ENCODE results near the gene LIN28A. TPM values are rescaled to one million over a fixed set of nuclear protein-coding genes. Genes with fewer than 3 reads are reported as not detected.

LIN28A gene
- total RNA-seq, 1 donor from 2014 or later, result not detected

DNA sequence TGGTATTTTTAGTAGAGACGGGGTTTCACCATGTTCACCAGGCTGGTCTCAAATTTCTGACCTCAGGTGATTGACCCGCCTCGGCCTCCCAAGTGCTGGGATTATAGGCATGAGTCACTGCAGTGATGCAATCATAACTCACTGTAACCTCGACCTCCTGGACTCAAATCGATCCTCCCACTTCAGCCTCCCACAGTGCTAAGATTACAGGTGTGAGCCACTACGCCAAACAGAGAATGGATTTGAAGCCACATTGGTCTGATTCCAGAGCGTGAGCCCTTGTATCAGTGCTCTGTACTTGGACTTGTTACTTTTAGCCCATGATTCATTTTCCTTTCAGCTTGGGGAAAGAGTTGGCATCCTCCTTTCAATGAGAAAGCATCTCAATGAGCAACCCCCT is 23.2 kb upstream of the LIN28A start:
- no peak for DNase-seq (ENCODE audit: low spot score)

DNA sequence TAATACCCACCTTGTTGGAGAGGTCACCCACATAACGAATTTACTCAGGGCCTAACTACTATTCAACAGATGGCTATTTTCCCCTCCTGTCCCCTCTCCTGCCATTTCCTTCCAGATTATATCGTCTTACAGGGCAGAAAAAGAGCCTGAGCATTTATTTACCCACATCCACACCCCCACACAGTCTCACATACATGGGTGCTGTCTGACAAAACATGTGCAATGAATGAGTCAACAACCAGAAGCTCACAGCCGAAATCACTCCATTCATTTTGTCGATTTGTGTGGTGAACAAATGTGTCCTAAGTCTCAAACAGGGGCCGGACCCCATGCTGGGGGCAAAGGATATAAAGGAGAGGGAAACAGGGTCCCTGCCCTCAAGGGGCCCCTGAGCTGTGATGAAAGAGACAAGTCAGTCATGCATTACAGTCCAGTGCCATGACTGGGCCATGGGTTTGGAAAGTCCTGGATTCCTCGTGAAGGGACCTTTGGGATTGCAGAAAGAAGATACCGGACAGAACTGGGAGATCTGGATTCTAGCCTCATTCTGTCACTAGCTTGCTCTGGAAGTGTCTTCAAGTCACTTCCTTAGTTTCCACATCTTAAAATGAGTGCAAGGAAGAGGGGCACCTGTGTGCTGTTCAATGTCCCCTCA is 21.7 kb upstream of the LIN28A start:
- no peak for DNase-seq (ENCODE audit: low spot score)

DNA sequence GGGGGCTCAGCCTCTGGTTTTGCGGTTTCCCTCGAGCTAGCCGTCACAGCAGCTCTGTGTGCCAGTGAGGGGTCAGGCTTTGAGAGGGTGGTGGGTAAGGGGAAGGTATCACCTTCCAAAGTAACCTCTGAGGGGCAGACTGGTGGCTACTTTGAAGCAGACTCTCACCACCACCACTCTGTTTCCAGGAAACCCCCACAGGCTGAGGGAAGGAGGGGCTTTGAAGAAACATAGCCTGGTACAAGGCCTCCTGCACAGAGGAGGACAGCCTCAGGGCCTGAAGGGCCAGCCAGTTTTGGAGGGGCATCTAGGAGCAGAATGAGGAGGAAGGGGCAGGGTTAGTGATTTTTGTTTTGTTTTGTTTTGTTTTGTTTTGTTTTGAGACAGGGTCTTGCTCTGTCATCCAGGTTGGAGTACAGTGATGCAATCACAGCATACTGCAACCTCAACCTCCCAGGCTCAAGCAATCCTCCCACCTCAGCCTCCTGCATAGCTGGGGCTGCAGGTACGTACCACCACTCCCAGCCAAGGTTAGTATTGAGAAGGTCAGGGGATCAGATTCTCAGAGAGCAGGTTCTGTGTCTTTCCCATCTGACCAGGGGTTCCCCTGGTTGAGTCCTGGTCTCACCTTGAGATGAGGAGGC is 20.9 kb upstream of the LIN28A start:
- DNase-seq (ENCODE audit: low spot score), result no peak

DNA sequence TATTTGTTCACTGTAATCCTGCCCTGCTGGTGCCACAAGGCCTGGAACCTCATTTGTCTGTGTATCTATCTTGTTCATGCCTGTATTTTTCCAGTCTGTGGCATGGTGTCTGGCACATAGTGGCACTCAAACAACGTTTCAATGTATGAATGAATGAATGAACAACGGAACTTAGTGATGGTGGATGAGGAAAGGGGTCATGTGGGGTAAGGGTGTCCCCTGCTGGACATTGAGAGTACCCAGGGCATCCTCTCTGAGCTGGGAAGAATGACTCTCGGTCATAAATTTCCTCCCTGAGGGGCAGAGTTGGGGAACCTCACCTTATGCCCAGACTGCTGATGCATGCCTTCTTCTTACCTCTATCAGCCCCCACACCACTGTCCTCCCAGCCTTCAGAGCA is 19.2 kb upstream of the LIN28A start:
- DNase-seq (ENCODE audit: low spot score), result no peak

DNA sequence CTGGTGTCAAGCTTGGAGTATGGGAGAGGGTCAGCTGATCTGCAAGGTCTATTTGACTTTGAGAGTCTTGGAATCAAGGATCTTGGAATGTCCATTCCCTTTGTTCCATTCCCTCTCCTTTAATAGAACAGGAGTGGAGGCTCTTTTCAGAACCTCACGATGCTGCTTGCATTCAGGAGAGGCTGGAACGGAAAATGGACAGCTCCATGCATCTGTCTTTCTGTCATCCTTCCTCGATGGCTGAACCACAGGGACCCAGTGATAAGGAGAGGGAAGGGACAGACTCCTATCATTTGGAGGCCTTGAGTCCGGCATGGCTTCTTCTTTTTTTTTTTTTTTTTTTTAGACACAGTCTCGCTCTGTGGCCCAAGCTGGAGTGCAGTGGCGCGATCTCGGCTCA is 14.9 kb upstream of the LIN28A start:
- no peak for DNase-seq (ENCODE audit: low spot score)

DNA sequence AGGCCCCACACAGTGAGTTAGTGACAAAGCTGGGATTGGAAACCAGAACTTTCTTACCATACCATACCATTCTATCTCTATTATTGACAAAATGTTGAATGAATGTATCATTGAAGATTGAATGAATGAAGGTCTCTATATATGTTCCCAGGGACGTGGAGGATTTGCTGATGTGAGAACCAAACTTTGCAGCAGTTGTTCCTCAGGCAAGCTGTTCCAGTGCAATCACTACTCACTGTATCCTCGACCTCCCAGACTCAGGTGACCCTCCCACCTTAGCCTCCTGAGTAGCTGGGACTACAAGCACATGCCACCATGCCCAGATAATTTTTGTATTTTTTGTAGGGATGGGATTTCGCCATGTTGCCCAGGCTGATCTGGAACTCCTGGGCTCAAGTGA is 11.6 kb upstream of the LIN28A start:
- DNase-seq (ENCODE audit: low spot score), result no peak

DNA sequence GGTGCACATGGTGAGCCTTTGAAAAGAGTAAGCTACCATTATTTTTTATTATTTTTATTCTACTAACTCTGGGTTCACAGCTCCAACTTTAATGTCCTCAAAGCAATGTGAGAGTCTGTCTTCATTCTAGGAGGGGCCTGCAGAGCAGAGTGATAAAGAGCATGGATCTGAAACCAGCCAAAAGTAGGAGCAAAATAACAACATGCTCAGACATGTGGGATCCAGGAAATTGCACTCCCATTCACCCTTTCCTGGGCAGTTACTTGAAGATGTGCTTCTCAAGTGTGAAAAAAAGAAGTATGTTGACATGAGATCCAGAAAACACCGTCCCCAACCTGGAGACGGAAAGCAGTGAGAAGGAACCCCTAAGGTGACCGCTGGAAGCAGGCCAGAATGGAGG is 8.7 kb upstream of the LIN28A start:
- DNase-seq (ENCODE audit: low spot score), result no peak

DNA sequence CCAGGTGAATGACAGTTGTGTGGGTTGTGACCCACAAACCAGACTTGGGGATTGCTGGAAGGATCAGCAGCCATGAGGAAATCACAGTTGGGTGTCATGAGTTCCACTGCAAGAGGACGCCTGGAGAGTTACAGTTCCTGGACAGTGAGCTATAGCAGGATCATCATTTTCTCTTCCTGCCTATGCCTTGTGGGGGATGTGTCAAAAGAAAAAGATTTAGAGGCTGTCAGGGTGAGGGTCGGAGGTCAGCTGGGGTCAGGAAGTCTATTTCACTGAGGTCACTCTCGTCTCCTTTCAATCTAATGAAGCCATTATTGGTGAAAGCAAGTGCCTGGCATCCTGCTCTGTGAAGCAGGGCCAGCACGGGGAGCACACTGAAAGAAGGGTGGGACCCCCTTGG is 7.0 kb upstream of the LIN28A start:
- DNase-seq (ENCODE audit: low spot score), result no peak

DNA sequence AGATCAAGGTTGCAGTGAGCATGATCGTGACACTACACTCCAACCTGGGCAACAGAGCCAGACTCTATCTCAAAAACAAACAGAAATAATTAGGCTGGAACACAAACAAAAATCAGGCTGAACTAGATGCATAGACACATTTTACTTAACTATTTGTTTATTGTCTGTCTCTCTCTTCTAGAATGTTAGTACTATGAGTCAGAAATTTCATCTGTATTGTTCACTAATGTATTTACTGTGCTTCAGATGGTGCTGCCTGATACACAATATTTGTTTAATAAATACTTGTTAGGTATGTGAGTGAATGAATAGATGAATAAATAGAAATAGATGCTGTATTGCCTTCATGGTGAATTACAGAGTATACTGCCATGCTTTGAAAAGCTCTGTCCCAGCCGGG is 6.0 kb upstream of the LIN28A start:
- no peak for DNase-seq (ENCODE audit: low spot score)

DNA sequence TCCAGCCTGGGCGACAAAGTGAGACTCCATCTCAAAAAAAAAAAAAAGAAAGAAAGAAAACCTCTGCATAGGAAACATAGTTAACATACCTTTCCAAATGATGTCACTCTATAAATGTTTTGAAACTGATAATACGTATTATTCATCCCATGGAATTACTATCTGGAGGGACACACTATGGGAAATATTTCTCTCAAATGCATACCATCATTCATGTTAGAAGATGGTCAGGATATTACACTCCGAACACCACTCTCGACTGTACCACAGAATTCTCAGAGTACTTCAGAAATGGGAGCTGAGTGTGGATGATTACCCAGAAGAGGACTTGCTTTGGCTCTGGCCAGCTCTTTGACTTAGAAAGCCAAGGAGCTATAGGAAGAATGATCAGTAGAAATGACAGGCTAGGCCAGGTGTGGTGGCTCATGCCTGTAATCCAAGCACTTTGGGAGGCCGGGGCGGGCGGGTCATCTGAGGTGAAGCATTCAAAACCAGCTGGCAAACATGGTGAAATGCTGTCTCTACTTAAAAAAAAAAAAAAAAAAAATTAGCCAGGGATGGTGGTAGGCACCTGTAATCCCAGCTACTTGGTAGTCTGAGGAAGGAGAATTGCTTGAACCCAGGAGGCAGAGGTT is 5.2 kb upstream of the LIN28A start:
- DNase-seq (ENCODE audit: low spot score), result no peak

DNA sequence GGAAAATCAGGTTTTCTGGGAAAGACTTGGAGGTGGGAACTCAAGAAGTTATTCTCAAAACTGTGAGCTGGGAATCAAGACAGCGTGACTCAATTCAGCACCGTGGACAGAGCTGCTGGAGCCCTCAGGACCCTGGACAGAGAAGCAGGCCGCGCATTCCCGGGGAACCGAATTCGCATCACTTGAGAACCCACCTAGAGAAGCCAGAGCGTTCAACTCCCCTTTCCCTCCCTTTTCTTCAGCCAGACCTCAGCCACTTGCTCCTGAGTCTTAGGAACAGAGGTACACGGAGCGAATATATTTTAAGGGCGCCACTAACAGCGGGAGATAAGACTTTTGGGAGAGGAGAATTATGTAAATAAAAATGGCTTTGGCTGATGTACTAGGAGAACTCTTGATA is 2.0 kb upstream of the LIN28A start:
- peak; percentile 71 for DNase-seq (ENCODE audit: low spot score)

DNA sequence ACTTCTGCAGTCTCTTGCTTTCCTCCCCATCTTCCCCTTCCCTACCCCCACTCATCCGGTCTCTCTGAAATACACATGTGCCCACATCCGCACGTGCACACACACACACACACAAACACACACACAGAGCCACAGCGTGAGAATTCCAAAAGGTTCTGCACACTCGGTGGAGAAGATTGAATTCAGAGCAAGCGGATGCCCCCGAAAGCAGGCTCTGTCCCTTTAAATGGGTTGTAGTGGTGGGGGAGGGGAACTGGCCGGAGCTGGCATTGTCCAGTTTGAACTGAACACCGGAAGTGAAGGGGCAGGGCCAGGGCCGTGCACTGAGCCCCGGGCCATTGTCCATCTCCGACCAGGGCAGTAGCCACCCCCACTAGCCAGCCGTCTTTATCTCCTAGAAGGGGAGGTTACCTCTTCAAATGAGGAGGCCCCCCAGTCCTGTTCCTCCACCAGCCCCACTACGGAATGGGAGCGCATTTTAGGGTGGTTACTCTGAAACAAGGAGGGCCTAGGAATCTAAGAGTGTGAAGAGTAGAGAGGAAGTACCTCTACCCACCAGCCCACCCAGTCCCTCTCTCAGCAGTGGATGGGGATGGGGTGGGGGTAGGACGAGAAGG is 1.3 kb upstream of the LIN28A start:
- DNase-seq (ENCODE audit: low spot score), result no peak

DNA sequence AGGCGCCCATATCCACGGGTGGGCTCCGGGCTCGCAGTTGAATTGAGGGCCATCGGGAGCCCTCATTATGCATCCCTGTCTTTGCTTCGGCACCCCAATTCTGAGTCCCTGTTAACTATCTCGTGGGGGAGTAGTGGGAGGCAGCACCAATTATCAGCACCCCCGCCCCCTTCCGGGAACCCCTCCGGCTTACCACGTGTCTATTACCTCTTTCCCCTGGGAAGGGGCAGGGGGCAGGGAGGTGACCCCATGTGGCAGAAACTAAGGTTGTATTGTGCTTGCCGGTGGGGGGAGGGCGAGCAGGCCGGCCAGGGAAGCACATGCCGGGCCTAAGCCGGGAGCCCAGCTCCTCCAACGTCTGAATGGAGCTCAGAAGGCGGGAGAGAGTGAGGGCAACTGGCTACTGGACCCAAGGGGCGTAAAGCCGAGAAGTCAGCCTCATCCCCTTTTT is 1.0 kb downstream of the LIN28A start:
- no peak for DNase-seq (ENCODE audit: low spot score)

DNA sequence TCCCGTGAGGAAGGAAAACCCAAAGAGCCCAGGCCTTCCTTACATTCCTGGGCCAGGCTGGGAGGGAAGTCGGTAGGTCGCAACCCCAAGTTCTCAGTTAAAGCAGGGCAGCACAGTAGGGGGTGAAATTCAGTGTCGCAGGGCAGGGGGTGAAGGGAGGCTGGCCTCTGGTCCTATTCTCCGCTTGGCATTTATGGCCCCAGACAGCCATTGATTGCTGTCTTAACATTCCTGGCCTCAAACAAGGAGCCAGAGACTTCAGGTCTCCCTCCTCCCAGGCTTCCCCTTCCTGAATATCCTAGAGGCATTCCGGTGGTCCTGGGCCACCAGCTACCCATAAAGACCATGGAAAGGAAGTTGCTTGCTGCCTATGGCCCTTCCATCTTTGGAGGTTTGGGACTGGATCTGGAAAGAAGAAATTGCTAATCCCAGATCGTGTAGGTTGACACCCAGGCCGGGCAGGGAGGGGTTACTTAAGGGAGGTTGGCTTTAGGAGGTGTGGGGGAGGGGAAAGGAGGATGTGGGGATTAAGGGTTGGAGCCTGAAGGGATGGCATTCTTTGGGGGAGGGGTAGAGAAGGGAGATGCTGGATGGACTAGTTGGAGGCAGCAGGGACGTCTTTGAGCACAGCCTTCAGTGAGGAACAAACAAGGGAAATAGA is 1.7 kb downstream of the LIN28A start:
- no peak for DNase-seq (ENCODE audit: low spot score)

DNA sequence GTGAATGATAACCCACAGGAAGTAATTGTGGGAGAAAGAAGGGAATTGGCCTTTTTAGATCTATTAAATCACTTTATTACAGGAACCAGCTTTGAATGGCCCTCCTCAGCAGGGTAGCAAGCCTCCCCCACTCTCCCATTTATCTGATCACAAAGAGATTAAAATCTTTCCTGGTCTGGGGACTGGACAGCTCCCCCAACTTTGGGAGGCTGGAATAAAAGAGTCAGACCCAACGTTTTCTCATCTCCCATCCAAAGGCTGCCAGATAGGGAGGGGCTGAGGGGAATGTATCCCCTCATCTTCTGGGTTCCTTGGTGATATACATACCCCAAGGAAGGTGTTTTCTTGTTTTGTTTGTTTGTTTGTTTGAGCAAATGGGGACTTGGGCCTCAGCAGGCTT is 2.4 kb downstream of the LIN28A start:
- DNase-seq (ENCODE audit: low spot score), result no peak

DNA sequence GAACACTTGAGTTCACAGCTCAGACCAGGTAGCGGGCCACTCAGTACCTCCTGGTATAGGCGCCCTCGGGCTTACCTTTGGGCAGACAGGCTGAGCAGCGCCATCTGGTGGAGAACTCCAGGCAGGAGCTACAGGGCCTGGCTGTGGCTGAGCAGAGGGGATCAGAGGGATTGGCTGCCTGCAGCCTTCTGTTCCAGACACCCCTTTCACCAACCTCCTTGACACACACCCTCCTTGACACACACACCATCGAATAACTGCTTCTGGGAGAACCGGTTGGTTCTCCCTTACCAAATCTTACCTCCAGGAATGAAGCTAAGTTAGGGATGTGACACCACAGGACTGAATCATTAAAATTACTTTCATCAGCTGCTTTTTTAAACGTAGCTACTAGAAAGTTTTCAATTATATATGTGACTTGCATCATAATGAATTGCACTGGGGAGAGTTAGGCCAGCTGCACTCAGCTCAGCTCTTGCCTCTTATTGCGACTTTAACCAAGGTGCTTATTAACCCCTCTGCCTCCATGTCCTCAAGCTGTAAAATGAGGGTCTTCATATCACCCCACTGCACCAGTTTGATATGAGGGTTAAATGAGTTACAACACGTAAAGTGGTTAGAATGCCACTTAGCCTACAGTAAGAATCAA is 6.6 kb downstream of the LIN28A start:
- peak; percentile 61 for DNase-seq (ENCODE audit: low spot score)

DNA sequence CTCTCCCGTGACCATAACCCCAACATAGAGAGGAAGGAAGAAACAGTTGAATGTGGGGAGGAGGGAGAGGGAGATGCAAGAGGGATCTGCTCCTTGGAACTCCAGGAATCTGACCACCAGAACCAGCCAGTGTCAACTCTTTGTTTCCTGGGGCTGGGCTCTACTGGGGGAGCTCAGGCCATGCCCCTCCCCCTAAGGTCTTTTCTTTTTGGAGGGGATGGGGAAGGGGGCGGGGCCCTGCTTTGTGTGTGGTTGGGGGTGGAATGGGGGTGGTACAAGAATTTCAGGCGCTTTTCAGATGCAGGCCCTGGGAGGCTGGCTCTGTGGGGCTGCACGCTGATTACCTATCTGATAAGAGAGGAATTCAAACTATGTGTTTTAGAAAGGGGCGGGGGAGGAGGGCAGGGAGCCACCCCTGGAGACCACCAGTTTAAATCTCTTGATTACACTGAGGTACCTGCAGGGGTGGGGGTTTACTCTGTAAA is 8.3 kb downstream of the LIN28A start:
- DNase-seq (ENCODE audit: low spot score), result no peak

DNA sequence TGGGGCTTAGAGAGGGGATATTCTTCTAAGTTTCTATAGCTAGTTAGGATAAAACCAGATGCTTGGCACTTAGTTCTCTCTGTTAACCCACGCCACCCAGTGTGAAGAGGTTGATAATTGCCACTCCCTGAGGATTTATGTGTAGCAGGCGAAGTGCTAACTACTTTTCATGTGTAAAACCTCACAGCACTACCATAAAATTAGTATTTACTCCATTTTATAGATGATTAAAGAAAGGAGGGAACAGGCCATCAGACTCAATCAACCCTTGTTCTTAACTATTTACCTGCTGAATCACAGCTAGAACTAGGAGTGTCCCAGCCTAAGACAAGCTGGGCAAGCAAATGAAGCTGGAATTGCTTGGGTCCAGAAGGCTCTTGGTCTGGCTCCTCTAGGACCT is 8.9 kb downstream of the LIN28A start:
- no peak for DNase-seq (ENCODE audit: low spot score)

DNA sequence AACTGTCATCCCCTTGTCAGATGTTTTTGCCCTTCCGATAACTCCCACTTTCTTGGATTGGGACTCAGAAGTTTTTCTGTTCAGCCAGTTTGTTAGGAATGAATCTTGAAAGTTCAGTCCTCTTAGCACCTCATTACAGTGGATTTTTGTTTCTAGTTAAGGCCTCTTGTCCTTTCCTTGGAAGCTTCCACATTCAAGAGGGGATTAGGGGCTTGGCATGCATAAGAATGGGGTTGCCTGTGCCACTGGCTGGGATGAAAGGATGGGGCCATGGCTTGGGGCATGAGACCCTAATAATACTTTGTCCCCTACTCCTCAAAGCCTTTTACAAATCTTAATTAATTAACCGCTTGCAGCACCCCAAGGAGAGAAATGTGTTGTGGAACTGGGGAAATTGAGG is 19.1 kb downstream of the LIN28A start:
- no peak for DNase-seq (ENCODE audit: low spot score)

DNA sequence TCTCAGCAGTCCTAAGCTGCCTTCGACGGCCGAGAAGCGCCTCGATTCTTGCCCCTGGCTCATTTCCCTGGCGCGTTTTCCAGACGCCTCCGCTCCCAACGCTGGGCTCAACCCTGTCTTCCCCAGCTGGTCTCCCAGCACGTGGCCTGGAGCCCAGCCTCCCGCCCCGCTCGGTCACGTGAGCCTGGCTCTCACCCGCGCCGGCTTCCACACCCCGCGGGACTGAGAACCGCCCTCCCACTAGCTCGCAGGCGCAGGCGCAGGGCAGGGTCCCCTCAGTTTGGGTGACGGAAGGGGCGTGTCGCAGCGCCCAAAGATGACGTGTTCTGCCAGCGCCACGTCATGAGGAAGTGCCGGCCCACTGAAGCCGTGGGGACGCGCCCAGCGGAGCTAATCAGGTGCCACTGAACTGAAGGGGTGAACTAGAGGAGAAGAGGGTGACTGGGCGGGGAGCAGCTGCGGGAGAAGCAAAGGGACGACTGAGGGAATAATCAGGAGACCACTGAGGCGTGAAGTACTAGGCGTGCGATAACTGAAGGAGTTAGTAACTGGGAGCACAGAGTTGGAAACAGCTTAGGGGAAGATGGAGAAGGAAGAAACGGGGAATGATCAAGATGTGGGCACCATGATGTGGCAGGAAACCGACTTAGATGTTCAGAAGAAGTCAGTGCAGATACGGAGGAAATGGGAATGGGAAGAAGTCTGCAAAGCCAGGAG is 21.5 kb downstream of the LIN28A start, which contains the start of gene DHDDS:
DHDDS (plus strand) TSS at position 343 of the 717 bp plus-strand sequence. CDS start 625 bp downstream, outside the sequence.
- peak; percentile 99 for DNase-seq (ENCODE audit: low spot score)

DNA sequence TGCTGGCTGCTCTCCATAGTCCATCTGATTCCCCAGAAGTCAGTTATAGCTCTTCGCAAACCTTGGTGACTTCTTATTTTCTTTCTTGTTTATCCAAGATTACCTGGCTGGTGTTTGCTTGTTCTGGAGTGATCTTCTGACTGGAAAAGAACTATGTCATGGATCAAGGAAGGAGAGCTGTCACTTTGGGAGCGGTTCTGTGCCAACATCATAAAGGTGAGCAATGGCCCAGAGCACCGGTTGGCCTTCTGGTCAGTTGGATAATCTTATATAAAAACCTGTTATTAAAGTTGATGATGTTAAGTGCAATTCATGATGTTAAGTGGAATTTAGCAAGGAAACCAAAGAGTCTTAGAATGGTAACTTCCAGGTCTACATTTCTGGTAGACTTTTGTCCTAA is 22.2 kb downstream of the LIN28A start:
- no peak for DNase-seq (ENCODE audit: low spot score)
